Heart left ventricle (tissue), 16 donors: ENCODE data around the gene VARS1. TPM values are rescaled to one million over a fixed set of nuclear protein-coding genes. Genes with fewer than 3 reads are reported as not detected.
"Not testable (repeated sequence)": the region's sequence is repeated elsewhere in the genome, so short reads cannot be mapped to it uniquely, and the experiment has no call there.

Experiments
- ATAC-seq, 4 donors: fragments of 200-7000 bp; cut with Tn5 transposase; one replicate each; pipeline ENCODE4 v1.9.1; 2020 to 2022; ENCODE audit warnings: moderate library complexity in 4 of 4, mild to moderate bottlenecking in 3 of 4, moderate number of reproducible peaks in 1 of 4
- DNase-seq, 5 donors: peaks; one replicate each; pipeline ENCODE4 v3.0.0-alpha.2; 2020
- H3K27ac ChIP-seq, 12 donors: fragments of 200-600 bp; sonication (generic) in 4 of 12; one replicate each; pipeline versions ENCODE4 v1.5.0 to v1.8.0; 2016 to 2022; ENCODE audit warnings: mild to moderate bottlenecking in 2 of 12
- H3K27me3 ChIP-seq, 9 donors: fragments of 200-600 bp; sonication (generic) in 2 of 9; one replicate each; pipeline versions ENCODE4 v1.5.1 to v1.8.0; 2016 to 2022; ENCODE audit warnings: mild to moderate bottlenecking in 3 of 9
- H3K36me3 ChIP-seq, 9 donors: fragments of 200-600 bp; sonication (generic) in 2 of 9; one replicate each; pipeline versions ENCODE4 v1.5.0 to v1.8.0; 2018 to 2022; ENCODE audit warnings: mild to moderate bottlenecking in 2 of 9
- H3K4me1 ChIP-seq, 12 donors: fragments of 200-600 bp; sonication (generic) in 4 of 12; one replicate each; pipeline versions ENCODE4 v1.5.0 to v1.8.0; 2016 to 2022; ENCODE audit warnings: mild to moderate bottlenecking in 3 of 12
- H3K4me3 ChIP-seq, 12 donors: fragments of 200-600 bp; sonication (generic) in 4 of 12; one replicate each; pipeline versions ENCODE4 v1.5.0 to v1.8.0; 2017 to 2022; ENCODE audit warnings: mild to moderate bottlenecking in 9 of 12, moderate library complexity in 4 of 12
- H3K9me3 ChIP-seq, 12 donors: fragments of 200-600 bp; sonication (generic) in 4 of 12; one replicate each; pipeline versions ENCODE4 v1.5.0 to v1.8.0; 2016 to 2022; ENCODE audit warnings: mild to moderate bottlenecking in 1 of 12
- CTCF ChIP-seq, 12 donors: fragments of 200-600 bp; sonication (generic) in 4 of 12; IDR thresholded peaks; one replicate each; pipeline versions ENCODE4 v1.5.0 to v1.8.0; 2018 to 2022; ENCODE audit warnings: antibody characterized with exemption in 12 of 12, mild to moderate bottlenecking in 5 of 12
- POLR2A ChIP-seq, 2 donors: fragments of 450-650 bp; IDR thresholded peaks; one replicate each; pipeline ENCODE4 v1.6.1; 2017; ENCODE audit warnings: antibody characterized with exemption in 2 of 2, mild to moderate bottlenecking in 2 of 2, moderate library complexity in 2 of 2
- WGBS, 4 donors: extraction: QIAGEN DNeasy Blood & Tissue Kit in 2 of 4; methylation state at CpG; one replicate each; pipeline versions ENCODE4 v1.1.5 to v1.1.7; 2013 to 2018; 5-methylcytosine and 5-hydroxymethylcytosine counted together
- intact Hi-C, 10 donors: fragments of 100-400 bp; cut with DNase I; formaldehyde crosslinking; loops; one replicate each; pipeline versions ENCODE4 v1.11.1 to v1.14.2; 2022
- polyA plus RNA-seq, 2 donors: library from polyadenylated mRNA; stranded (reverse); fragments of 200-250 nt; gene quantifications; one replicate each; pipeline ENCODE4 v1.2.3, GENCODE V29; 2013
- total RNA-seq, 9 donors: library from RNA; depleted of rRNA in 2 of 9; stranded (reverse); fragments of >200 nt in 2 of 9; fragmentation: NEBNext Ultra II Directional in 3 of 9; extraction: Animal tissue kit (Norgen Biotek cat#: 25700) in 3 of 9; gene quantifications; one replicate each; pipeline versions ENCODE4 v1.1.0 to v1.2.4, GENCODE V29; 2016 to 2023
- donor health status: ischemic (EF 13 %, LVEDD 7.1; RV severe dilation, severe dysfunction).
- donor health status: healthy with polysubstance abuse.
- donor health status: DM: no; HTN: yes; CAD: no.
- donor health status: DM: no; HTN: no; CAD: no.
- donor health status: ischemic (EF 25% LVEDD 6.9; RV normal size, moderate dysfunction).
- donor health status: ischemic (EF 25% LVEDD 5.7; RV mildly dilated, moderate dysfunction).
- donor health status: healthy.
- donor health status: DM: yes; HTN: yes; CAD: no.
- donor health status: ischemic (EF 35%, LVEDD 5.7; RV mildly dilated, moderate dysfunction).
- donor health status: nonischemic (EF 11% LVEDD 7.7; RV severe dilation, severe dysfunction).
- donor health status: DM: yes; HTN: yes; CAD: no.
- donor health status: PGD.
- donor health status: ischemic (EF 29% LVEDD 5.4; RV normal size, mild dysfunction).
- donor health status: nonischemic (EF 23%, LVEDD 6.1; RV moderate dilation, normal function).

The VARS1 gene
- total and polyA plus RNA-seq, 11 donors: 18.6 to 61.8 (median 26.1) TPM

GRCh38 chr6:31826793-31827285, 31.3 kb upstream of the VARS1 start:
- Histone ChIP-seq H3K4me3 (peak overlapping the region; percentile 26 to 82 (median 70)), H3K4me1 (peaks cover 0 to 51% (median 29%) of the 10 kb centered on the region in 12 donors), H3K27ac (peak overlapping the region; percentile 89 to 98 (median 96)), H3K9me3 (no peaks in the 10 kb centered on the region), H3K36me3 (peaks cover 0 to 6% (median 0%) of the 10 kb centered on the region in 9 donors), H3K27me3 (no peaks in the 10 kb centered on the region)
- DNase-seq: peak; percentile 89 to 92 (median 90)
- WGBS, 4 donors: 0 to 1% (median 0%) methylated on average over 13 of the region's 13 CpGs
- intact Hi-C loops: loop anchor here in 2 of 10 donors (2.0 to 5.0 kb wide), 3 partner anchors 32 to 96 kb away; partner anchors contain the start of genes CLIC1 (in 1 of the 2) and VARS1 (in 1 of the 2)
- TF ChIP-seq CTCF (IDR thresholded peaks at IDR 0.05): no peak
- peak; percentile 28 to 66 for TF ChIP-seq POLR2A (IDR thresholded peaks at IDR 0.05)
- peak; percentile 49 for ATAC-seq

GRCh38 chr6:31825553-31825952, 30.0 kb upstream of the VARS1 start:
- 78 to 83% (median 80%) methylated on average over 4 of the region's 4 CpGs for WGBS, 4 donors
- ATAC-seq (no peak), DNase-seq (no peak)
- Histone ChIP-seq H3K9me3 (no peaks in the 10 kb centered on the region), H3K27me3 (no peaks in the 10 kb centered on the region), H3K36me3 (no peaks in the 10 kb centered on the region), H3K4me1 (peaks cover 0 to 48% (median 27%) of the 10 kb centered on the region in 12 donors), H3K4me3 (no peak overlapping the region), H3K27ac (peak overlapping the region in 10 of 12 donors; percentile 89 to 98 (median 96))
- intact Hi-C loops: loop anchor here in 1 of 10 donors (5.0 kb wide), 1 partner anchor 88 kb away; the partner anchor contains the start of gene CLIC1
- no peak for TF ChIP-seq POLR2A (IDR thresholded peaks at IDR 0.05)
- no peak for TF ChIP-seq CTCF (IDR thresholded peaks at IDR 0.05)

- Histone ChIP-seq H3K27ac (peak overlapping the region in 11 of 12 donors; percentile 93 to 100 (median 99)), H3K4me3 (peak overlapping the region in 1 of 12 donors; percentile 63), H3K4me1 (peaks cover 0 to 65% (median 43%) of the 10 kb centered on the region in 12 donors)
- not testable (repeated sequence) for H3K9me3 ChIP-seq, ATAC-seq, H3K36me3 ChIP-seq, H3K27me3 ChIP-seq, DNase-seq
- intact Hi-C loops: loop anchor here in 1 of 10 donors (5.0 kb wide), 1 partner anchor 91 kb away; no protein-coding TSS in a partner anchor
- WGBS, 4 donors: 90 to 95% (median 92%) methylated on average over 9 of the region's 9 CpGs
These were observed 28.1 kb upstream of the VARS1 start for GRCh38 chr6:31823592-31824196.

- H3K36me3 ChIP-seq: peaks cover 0 to 3% (median 0%) of the 10 kb centered on the region in 9 donors
- peak overlapping the region; percentile 93 to 100 (median 99) for H3K27ac ChIP-seq
- no peaks in the 10 kb centered on the region for H3K9me3 ChIP-seq
- TF ChIP-seq POLR2A (IDR thresholded peaks at IDR 0.05) (peak in 1 of 2 donors; percentile 82), CTCF (IDR thresholded peaks at IDR 0.05) (no peak)
- intact Hi-C loops: loop anchor here in 1 of 10 donors (5.0 kb wide), 1 partner anchor 90 kb away; no protein-coding TSS in a partner anchor
- peaks cover 0 to 78% (median 52%) of the 10 kb centered on the region in 12 donors for H3K4me1 ChIP-seq
- ATAC-seq: peak; percentile 58 to 82 (median 72)
- WGBS, 4 donors: 1 to 3% (median 2%) methylated on average over 24 to 25 of the region's 25 CpGs
- H3K27me3 ChIP-seq: no peaks in the 10 kb centered on the region
- H3K4me3 ChIP-seq: peak overlapping the region; percentile 2 to 73 (median 62)
- DNase-seq: peak; percentile 82 to 93 (median 89)
These were observed 26.7 kb upstream of the VARS1 start for GRCh38 chr6:31822036-31822821.
